Fibroblast of peridontal ligament (primary cell): ENCODE results near the gene ALLC.

Experiments used
- DNase-seq: peaks from one replicate; pipeline ENCODE4 v3.0.0-alpha.2; 2010; ENCODE audit errors: extremely low read depth

ALLC gene

DNA sequence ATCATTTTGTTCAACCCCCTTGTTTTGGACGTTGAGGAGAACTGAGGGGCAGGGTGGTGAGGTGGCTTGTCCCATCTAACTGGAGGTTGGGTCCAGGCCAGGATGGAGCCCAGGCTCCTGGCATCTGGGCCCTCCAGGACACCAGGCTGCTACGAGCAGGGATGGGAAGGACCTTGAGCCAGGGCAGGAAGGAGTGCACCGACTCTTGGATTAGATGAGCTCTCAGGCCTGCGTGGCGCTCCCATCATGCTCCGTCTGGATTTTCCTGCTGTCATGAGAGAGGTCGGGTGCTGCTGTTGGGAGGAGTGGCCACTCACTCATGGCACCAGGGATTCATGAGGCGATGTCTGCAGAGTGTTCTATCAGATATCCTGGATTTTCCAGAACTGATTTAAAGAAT is 18.3 kb upstream of the ALLC start:
- no peak for DNase-seq

- DNase-seq: no peak
These were observed 16.8 kb upstream of the ALLC start for GRCh38 chr2:3641181-3641580.

DNA sequence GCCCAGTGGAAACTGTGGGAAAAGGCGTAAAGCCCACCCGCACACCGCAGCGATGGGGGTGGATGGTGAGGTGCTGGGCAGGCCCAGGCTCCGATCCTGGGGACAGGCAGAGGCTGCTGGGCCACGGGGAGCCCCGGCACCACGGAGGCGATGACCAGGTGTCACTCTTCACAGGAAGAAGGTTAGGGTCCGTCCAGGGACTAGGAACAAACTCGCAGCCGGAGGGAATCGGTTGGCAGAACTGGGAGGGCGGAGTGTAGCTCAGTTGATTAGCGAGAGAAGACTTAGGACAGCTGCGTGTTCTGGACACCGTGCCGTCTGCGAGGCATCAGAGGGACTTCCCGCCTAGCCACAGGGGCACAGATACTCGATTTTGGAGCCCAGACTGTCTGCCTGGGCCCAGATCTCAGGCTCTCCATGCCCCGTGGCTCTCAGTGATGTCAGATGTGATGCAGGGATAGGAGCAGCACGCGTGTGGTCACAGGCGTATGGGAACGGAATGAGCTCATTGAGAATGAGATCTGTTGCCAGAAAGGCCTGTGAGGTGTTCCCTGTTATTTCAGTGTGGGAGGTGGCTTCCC is 16.1 kb upstream of the ALLC start:
- DNase-seq: no peak

- no peak for DNase-seq
These were observed 15.3 kb upstream of the ALLC start for GRCh38 chr2:3642521-3643215.

DNA sequence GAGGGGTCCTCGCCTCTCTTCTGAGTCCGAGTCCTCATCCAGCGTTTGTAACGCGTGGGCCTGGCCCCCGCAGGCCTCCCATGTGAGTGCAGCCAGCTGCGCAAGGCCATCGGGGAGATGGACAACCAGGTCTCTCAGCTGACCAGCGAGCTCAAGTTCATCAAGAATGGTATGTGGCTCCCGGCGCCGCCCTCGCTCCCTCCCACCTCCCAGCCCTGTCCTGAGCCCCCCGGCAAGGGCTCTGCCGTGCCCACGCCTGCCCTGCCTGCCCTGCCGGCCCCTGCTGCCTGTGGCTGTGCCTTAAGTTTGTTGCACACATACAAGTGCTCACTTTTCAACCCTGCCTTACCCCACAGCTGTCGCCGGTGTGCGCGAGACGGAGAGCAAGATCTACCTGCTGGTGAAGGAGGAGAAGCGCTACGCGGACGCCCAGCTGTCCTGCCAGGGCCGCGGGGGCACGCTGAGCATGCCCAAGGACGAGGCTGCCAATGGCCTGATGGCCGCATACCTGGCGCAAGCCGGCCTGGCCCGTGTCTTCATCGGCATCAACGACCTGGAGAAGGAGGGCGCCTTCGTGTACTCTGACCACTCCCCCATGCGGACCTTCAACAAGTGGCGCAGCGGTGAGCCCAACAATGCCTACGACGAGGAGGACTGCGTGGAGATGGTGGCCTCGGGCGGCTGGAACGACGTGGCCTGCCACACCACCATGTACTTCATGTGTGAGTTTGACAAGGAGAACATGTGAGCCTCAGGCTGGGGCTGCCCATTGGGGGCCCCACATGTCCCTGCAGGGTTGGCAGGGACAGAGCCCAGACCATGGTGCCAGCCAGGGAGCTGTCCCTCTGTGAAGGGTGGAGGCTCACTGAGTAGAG is 14.4 kb upstream of the ALLC start:
- DNase-seq: no peak

GRCh38 chr2:3644246-3644525 is 13.8 kb upstream of the ALLC start:
- no peak for DNase-seq

DNA sequence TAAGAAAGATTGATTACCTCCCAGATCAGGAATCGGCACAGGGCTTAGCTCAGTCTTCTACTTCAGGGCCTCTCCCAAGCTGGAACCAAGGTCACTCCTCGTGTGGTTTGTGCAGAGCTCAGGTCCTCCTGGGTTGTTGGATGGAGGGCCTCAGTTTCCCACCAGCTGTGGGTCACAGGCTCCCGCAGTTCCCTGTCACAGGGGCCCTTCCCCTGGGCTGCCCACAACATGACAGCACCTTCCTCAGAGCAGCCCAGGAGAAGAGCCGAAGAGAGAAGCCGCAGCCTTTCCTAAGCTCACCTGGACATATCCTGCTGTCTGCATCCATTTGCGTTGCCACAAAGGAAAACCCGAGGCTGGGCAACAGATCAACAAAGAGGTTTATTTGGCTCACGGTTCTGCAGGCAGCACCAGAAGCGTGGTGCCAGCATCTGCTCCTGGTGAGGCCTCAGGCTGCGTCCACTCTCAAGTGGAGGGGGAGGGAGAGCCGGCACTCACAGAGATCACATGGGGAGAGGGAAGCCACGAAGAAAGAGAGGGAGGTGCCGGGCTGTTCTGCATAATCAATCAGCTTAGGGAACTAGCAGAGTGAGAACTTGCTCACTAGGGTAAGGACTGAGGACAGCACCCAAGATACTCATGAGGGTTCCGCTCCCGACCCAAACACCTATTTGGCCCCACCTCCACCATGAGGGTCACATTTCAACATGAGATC is 13.0 kb upstream of the ALLC start:
- no peak for DNase-seq

DNA sequence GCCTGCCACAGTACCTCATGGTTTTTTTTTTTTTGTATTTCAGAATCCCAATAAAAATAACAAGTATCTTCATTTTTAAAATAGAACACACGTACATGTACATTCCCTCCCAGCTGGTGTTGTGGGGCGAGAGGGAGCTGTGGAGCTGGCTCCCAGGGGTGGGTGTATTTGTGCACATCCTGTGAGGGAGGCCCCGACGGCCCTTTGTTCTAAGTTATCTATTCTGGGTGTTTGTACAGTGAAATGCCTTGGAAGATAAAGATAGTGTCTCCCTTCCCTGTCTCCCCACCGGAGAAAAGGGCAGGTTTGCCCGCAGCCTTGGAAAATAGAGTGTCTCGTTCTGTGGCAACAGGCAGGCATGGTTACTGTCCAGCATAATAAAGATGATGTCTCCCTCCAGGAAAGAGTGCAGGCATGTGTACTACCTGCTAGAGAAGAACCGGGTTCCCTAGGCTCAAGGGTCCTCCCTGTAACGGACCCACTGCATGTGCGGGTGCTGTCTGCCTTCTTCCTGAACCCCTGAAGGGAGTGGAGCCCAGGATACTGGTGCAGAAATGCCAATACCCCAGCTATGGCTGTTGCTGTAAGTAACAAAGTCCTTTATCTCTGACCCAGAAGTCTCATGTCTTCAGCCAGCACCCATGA is 12.1 kb upstream of the ALLC start:
- no peak for DNase-seq

DNA sequence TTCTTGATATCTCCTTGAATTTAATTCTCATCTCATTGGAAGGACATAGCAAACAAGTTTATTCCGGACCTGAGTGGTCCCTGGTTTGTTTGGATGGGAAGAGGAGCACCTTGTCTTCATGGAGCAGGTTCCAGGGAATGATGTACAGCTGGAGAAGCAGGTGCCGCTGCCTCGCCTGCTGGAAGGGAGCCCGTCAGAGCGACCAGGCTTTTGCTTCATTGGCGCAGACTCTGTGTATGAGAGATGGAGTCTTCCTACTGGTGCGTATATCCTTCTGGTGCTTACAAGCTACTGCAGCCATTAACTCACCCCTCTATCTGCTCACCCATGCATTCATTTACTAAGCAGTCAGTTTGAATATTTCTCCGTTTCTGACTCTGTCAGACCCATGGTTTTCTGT is 11.6 kb upstream of the ALLC start:
- no peak for DNase-seq

DNA sequence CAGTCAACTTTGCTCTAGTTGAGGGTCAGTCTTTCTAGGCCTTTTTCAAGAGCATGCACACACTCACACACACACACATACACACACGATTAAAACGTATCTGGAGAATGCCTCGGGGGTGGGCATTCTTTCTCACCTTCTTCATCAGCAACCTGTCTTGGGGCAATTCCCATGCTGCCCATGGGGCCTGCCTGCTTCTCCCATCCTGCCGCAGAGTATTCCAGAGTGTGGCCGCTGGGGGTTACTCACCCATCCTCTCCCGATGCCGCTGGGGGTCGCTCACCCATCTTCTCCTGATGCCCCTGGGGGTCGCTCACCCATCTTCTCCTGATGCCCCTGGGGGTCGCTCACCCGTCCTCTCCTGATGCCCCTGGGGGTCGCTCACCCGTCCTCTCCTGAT is 10.8 kb upstream of the ALLC start:
- no peak for DNase-seq

- no peak for DNase-seq
These were observed 10.0 kb upstream of the ALLC start for GRCh38 chr2:3647831-3648651.

- DNase-seq: no peak
These were observed 9.3 kb upstream of the ALLC start for GRCh38 chr2:3648652-3649177.

DNA sequence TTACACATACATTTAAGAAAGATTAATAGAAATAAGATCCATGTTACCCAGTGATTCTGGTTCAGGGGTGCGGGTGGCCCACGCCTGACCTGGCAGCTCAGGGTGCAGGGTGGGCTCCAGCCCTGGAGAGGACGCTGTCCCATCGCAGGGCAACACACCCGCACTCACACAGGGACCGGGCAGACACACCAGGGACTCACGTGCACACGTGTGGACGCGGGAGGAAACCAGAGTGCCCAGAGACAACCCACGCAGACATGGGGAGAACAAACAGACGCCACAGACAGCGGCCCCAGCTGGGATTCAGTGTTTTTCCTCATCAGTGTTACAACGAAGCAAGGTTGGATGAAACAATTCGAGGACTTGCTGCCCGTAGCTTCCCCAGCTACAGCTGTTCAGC is 8.4 kb upstream of the ALLC start:
- DNase-seq: no peak

- DNase-seq: no peak
These were observed 7.7 kb upstream of the ALLC start for GRCh38 chr2:3650140-3650920.

DNA sequence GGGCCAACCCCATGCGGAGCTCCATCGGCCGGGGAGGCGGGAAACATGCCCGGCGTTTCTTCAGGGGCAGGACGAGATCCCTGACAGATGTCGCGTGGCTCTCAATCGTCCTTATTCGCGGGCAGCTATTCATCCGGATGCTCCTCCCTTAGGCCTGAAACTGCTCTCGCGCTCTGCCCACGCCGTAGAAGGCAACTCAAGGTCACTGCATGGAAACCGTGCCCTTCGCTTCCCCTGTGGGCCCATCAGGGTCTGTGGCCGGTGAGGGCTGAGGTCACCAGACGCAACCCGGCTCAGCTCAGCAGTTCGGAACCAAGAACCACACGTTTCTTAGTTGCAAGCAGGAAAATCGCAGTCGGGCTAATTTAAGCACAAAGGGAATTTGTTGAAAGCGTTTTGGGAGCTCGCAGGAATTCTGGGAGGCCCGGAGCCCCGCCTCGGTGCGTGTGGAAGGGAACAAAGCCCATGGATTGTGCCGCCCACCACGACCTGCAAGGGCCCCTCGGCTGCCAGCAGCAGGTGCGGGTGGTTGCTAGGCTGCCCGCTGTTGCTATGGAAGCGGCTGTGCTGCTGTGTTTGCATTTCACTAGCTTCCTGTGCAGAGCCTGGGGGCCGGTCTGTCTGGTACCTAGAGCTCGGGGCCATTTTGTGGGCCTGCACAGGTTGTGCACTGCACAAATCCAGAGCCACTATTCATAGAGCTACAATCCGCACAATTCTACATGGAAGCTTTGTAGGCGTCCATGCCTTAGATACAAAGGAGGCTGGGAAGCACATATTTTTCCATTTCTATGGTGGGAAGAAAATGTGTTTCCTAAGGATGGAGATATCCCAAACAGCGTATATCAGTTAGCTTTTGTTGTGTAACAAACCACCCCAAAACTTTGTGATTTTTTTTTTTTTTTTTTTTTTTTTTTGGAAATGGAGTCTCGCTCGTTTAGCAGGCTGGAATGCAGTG is 6.0 kb upstream of the ALLC start:
- no peak for DNase-seq

- no peak for DNase-seq
These were observed 4.9 kb upstream of the ALLC start for GRCh38 chr2:3652896-3653625.

GRCh38 chr2:3654011-3654410 is 4.0 kb upstream of the ALLC start:
- DNase-seq: no peak

DNA sequence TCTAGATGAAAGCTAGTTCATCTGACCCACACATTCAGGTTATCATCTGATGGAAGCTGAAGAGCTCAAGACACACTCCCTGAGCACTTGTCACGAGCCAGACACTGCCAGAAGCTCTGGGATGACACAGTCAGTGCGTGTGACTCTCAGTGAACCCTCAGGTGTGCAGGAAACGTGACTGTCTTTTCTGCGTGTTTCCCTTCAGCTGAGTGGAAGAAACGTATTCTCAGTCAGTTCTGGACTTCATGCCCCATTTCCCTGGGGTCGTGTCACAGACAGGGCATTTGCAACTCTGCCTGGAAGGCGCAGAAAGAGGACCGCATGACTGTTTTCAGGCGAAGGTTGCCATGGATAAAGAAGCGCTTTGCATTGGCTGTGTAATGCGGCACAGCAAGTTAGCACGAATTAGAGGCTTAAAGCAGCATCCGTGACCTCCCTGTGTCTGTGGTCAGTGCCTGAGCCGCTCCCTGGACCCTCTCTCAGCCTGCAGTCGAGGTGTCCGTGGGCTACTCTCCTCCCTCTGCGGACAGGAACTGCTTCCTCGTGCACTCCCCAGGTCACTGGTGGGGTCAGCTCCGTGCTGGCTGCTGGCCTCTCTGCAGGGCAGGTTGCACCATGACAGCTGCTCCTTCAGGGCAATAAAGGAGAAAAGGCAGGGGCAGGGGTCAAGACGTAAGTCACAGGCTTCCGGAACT is 3.3 kb upstream of the ALLC start:
- no peak for DNase-seq
